GM20000 (cell line): ENCODE results near the gene AIDA.

Source experiments
- DNase-seq: peaks from one replicate; pipeline ENCODE4 v3.0.0; 2012; ENCODE audit warnings: low spot score
- TF ChIP-seq, protein P1 (sequence below): IDR thresholded peaks from 2 replicates; pipeline ENCODE4 v1.5.1; 2012; ENCODE audit warnings: mild to moderate bottlenecking, control low read depth; ENCODE audit errors: extremely low read depth, missing control alignments

The AIDA gene

DNA sequence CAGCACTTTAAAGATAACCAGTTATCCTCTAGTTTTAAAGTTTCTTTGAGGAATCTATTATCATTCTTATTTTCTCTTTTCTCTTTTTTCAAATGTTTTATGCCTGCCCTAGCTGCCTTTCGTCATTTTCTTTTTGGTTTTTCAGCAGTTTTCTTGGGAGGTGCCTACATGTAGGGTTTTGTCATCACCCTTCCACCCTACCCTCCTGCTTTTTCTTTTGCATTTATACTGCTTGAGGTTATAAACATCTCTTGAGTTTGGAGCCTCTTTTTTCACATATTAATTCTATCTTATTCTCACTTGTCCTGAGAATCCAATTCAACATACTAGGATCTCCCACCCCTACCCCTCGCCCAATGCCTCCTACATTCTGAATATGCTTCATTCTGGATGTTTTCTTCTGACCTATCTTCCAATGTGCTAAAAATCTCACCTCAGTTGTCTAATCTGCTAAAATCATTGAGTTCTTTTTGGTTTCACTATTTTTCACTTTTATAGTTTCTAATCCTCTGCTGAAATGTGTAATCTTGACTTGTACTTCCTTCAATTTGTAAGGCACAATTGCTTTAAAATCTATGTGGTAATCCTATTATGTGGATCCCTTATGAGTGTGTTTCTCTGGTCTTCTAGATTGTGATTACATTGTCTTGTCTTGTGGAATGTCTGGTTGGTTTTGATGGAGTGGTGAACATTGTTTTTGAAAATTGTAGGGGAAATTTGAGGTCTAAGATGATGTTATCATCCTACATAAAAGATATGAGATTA, 55.7 kb downstream of the AIDA start:
- TF ChIP-seq, protein P1, sequence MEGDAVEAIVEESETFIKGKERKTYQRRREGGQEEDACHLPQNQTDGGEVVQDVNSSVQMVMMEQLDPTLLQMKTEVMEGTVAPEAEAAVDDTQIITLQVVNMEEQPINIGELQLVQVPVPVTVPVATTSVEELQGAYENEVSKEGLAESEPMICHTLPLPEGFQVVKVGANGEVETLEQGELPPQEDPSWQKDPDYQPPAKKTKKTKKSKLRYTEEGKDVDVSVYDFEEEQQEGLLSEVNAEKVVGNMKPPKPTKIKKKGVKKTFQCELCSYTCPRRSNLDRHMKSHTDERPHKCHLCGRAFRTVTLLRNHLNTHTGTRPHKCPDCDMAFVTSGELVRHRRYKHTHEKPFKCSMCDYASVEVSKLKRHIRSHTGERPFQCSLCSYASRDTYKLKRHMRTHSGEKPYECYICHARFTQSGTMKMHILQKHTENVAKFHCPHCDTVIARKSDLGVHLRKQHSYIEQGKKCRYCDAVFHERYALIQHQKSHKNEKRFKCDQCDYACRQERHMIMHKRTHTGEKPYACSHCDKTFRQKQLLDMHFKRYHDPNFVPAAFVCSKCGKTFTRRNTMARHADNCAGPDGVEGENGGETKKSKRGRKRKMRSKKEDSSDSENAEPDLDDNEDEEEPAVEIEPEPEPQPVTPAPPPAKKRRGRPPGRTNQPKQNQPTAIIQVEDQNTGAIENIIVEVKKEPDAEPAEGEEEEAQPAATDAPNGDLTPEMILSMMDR: no peak
- DNase-seq: no peak

DNA sequence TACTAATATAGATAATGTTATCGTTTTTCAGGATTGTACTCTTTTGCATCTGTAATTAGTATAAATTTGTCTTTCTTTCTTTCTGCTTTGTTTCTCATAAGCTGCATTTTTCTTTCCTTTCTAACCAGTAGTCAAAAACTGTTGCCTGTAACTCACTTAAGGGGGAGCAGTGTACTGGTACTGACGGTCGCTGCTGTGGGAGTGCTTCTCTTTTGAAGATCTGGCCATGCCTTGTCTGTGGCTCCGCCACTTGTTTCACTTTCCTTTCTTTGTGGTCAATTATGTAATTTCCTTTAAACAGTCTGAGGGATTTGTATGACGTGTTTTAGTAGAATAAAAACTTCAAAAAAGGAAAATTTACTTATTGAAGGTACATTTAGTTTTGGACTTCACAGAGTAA, 57.4 kb downstream of the AIDA start:
- TF ChIP-seq, protein P1: no peak
- peak; percentile 66 for DNase-seq

DNA sequence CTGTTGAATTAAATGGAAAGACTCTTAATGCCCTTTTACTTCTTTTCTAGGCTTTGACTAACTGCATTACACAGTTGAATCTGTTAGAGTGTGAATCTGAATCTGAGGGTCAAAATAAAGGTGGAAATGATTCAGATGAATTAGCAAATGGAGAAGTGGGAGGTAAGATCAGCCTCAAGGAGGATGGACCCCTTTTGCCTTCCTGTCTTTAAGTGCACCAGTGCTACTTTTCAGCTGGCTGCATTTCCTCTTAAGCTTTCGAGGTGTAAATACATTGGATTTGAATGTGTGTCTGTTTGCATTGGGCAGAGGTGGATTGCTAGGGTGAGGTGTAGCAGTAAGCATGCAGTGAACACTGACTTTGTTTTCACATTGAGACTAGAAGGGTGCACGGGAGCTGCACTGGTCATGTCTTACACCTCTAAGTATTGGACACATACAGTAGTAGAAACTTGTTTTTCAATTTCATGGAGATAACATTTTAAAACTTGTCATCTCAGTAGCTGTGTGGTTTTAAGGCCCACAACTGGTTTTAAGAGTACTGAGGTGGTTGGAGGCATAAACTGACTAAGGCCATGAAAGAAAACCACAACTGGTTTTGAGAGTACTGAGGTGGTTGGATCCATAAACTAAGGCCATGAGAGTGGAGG, 59.0 kb downstream of the AIDA start:
- TF ChIP-seq, protein P1: no peak
- DNase-seq: no peak

DNA sequence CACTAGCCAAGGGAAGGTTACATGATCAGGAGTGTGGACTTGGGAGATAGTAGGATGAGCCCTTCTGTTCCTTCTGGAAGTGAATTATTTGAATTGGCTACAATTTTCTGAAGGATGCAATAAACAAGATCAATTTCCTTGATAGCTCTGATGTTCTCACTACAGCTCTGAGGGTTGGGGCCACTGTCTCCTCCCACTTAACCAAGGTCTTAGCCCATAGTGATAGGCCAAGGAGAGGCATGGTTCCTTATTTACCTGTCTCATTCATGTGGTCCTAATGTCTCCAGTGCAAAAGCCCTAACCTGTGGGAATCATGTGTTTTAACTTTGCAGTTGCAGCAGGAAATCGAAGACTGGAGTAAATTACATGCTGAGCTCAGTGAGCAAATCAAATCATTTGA, 59.6 kb downstream of the AIDA start:
- no peak for DNase-seq
- TF ChIP-seq, protein P1: no peak

DNA sequence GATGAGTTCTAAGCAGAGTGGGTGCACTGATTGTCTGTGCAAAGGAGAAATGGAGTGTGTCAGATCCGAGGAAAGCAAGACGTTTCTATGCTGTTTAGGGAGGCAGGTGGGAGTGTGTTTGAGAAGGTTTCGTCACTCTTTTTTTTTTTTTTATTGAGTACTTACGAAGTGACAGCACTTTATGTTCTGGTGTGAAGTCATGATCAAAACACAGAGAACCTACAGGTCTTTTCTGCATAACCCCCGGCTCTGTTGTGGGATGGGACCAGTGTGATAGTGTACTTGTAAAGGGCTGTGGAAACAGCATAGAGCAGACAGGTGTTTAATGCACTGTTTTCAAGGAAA, 67.7 kb downstream of the AIDA start:
- no peak for DNase-seq
- TF ChIP-seq, protein P1: no peak

DNA sequence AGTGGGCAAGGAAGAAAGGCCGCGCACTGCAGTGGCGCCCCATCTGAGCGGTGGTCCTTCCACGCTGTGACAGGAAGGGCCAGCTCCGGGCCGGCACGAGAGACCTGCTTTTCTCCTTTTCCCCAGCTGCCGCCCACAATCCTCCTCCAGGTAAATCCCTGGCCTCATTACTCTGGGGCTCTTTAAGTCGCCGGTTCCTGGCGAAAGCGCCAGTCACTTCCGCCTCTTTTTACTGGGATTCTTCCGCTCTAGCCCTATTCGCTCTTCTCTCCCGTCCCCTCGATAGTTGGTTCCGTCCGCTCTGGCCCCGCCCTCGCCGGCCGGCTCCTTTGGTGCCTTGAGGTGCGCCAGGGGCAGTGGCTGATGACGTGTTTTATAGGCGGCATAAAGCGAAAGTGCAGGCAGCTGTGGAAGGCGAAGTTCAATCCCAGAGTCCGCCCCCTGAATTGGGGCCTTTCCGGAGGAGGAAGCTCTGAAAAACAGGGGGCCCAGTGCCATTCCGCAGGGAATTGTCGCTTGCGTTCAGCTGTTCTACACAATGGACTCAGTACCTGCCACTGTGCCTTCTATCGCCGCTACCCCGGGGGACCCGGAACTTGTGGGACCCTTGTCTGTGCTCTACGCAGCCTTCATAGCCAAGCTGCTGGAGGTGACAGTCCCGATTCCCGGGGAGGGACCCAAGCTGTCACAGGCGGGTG, 68.2 kb downstream of the AIDA start:
- TF ChIP-seq, protein P1: no peak
- DNase-seq: peak; percentile 89

DNA sequence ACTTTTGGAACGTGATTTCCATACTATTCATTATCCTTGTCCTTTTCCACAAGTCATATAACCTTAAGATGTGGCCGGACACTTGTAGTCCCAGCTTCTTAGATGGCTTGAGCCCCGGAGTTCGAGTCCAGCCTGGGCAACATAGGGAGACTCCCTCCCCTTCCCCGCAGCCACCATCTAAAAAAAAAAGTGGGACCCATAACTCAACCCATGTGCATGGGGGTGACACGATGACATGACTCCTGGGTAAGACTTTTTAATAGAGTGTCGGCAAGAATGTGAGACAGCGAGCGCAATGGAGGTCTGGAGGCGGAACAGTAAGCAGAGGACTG, 68.7 kb downstream of the AIDA start:
- TF ChIP-seq, protein P1: no peak
- no peak for DNase-seq
